IPS-18a (cell line): Measurements from ENCODE around the gene ZNF254.
"Not testable (repeated sequence)": the region's sequence is repeated elsewhere in the genome, so short reads cannot be mapped to it uniquely, and the experiment has no call there.

Source experiments
- H3K27ac ChIP-seq: one replicate; pipeline ENCODE4 v1.5.1; 2013; ENCODE audit warnings: low read length
- H3K27me3 ChIP-seq: one replicate; pipeline ENCODE4 v1.6.1; 2013; ENCODE audit warnings: mild to moderate bottlenecking, low read length; ENCODE audit not compliant: control insufficient read depth, insufficient read depth
- H3K36me3 ChIP-seq: one replicate; pipeline ENCODE4 v1.6.1; 2013; ENCODE audit warnings: low read depth, low read length; ENCODE audit not compliant: control insufficient read depth
- H3K4me1 ChIP-seq: one replicate; pipeline ENCODE4 v1.6.1; 2013; ENCODE audit warnings: low read depth, low read length; ENCODE audit not compliant: control insufficient read depth
- H3K4me3 ChIP-seq: one replicate; pipeline ENCODE4 v1.5.1; 2013; ENCODE audit warnings: low read length
- H3K9ac ChIP-seq: one replicate; pipeline ENCODE4 v1.6.1; 2013; ENCODE audit warnings: mild to moderate bottlenecking, low read length, moderate library complexity
- H3K9me3 ChIP-seq: one replicate; pipeline ENCODE4 v1.6.1; 2013; ENCODE audit warnings: low read depth, low read length; ENCODE audit not compliant: control insufficient read depth

Gene ZNF254

GRCh38 chr19:24086974-24087595 is at the start of gene ZNF254:
TSS of gene ZNF254 (plus strand) at chr19:24087187. CDS start at chr19:24087308, 121 bp downstream.
- Histone ChIP-seq H3K9me3 (no peaks in the 10 kb centered on the region), H3K4me1 (no peaks in the 10 kb centered on the region), H3K4me3 (peak within 1 kb of the TSS; percentile 69), H3K9ac (peak within 1 kb of the TSS; percentile 83), H3K27ac (peak within 1 kb of the TSS; percentile 78), H3K36me3 (no peaks in the 10 kb centered on the region), H3K27me3 (no peaks in the 10 kb centered on the region)

- Histone ChIP-seq H3K4me1 (no peaks in the 10 kb centered on the region), H3K4me3 (no peak overlapping the region), H3K27me3 (no peaks in the 10 kb centered on the region), H3K27ac (no peak overlapping the region), H3K9ac (no peak overlapping the region), H3K9me3 (no peaks in the 10 kb centered on the region), H3K36me3 (peaks cover 44% of the 10 kb centered on the region)
Measured at GRCh38 chr19:24040621-24041020, 46.4 kb upstream of the ZNF254 start.

DNA sequence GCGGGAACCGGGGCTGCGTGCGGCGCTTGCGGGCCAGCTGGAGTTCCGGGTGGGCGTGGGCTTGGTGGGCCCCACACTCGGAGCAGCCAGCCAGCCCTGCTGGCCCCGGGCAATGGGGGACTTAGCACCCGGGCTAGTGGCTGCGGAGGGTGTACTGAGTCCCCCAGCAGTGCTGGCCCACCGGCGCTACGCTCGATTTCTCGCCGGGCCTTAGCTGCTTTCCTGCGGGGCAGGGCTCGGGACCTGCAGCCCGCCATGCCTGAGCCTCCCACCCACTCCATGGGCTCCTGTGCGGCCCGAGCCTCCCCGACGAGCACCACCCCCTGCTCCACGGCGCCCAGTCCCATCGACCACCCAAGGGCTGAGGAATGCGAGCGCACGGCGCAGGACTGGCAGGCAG is 45.7 kb upstream of the ZNF254 start:
- H3K36me3 ChIP-seq: peaks cover 44% of the 10 kb centered on the region
- not testable (repeated sequence) for H3K4me1 ChIP-seq, H3K27ac ChIP-seq, H3K9ac ChIP-seq, H3K27me3 ChIP-seq, H3K9me3 ChIP-seq, H3K4me3 ChIP-seq

DNA sequence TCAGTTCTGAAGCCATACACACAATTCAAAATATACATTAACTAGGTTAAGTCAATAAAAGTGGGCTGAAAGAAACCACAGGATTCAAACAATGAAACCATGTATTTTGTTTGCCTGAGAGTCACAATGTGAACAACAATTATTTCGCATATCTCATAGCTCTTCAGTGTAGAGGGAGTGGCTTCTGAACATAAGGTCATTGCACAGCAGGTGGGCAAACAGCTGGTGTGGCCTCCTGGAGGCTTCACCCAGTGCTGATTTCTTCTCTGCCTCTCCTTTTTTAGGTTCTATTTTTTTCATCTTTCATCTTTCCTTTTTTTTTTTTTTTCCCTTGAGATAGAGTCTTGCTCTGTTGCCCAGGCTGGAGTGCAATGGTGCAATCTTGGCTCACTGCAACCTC is 40.4 kb upstream of the ZNF254 start:
- Histone ChIP-seq H3K27ac (no peak overlapping the region), H3K9me3 (no peaks in the 10 kb centered on the region), H3K27me3 (no peaks in the 10 kb centered on the region), H3K9ac (no peak overlapping the region), H3K36me3 (peaks cover 53% of the 10 kb centered on the region), H3K4me1 (no peaks in the 10 kb centered on the region), H3K4me3 (no peak overlapping the region)

DNA sequence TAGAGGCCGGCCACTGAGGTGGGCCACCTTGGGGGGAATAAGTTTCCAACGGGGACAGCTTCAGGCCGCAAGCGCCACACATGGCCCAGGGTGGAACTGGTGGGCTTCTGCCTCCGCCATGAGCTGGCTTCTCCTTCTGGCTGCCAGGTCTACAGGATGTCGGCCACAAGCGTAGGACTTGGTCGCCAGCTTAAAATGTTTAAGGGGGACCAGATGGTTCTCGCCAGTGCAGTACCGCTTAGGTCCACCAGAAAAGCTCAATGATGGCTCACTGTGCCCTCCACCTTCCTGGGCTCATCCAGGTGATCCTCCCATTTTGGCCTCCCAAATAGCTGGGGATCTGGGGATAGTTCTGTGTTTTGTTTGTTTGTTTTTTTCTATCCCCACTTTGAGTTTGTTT is 38.7 kb upstream of the ZNF254 start:
- peaks cover 62% of the 10 kb centered on the region for H3K36me3 ChIP-seq
- H3K27ac ChIP-seq: no peak overlapping the region
- no peak overlapping the region for H3K9ac ChIP-seq
- no peaks in the 10 kb centered on the region for H3K4me1 ChIP-seq
- no peaks in the 10 kb centered on the region for H3K27me3 ChIP-seq
- no peak overlapping the region for H3K4me3 ChIP-seq
- no peaks in the 10 kb centered on the region for H3K9me3 ChIP-seq

GRCh38 chr19:24049537-24049936 is 37.5 kb upstream of the ZNF254 start:
- Histone ChIP-seq H3K36me3 (peaks cover 75% of the 10 kb centered on the region), H3K27me3 (no peaks in the 10 kb centered on the region), H3K9me3 (no peaks in the 10 kb centered on the region), H3K4me1 (no peaks in the 10 kb centered on the region), H3K4me3 (no peak overlapping the region), H3K9ac (no peak overlapping the region), H3K27ac (no peak overlapping the region)

- Histone ChIP-seq H3K27me3 (no peaks in the 10 kb centered on the region), H3K4me1 (no peaks in the 10 kb centered on the region), H3K4me3 (no peak overlapping the region), H3K9me3 (no peaks in the 10 kb centered on the region), H3K27ac (no peak overlapping the region), H3K9ac (no peak overlapping the region), H3K36me3 (peaks cover 86% of the 10 kb centered on the region)
Measured at GRCh38 chr19:24051516-24051915, 35.5 kb upstream of the ZNF254 start.

- no peaks in the 10 kb centered on the region for H3K9me3 ChIP-seq
- H3K4me1 ChIP-seq: no peaks in the 10 kb centered on the region
- peaks cover 90% of the 10 kb centered on the region for H3K36me3 ChIP-seq
- no peaks in the 10 kb centered on the region for H3K27me3 ChIP-seq
- H3K27ac ChIP-seq: no peak overlapping the region
- no peak overlapping the region for H3K9ac ChIP-seq
- H3K4me3 ChIP-seq: no peak overlapping the region
Measured at GRCh38 chr19:24052811-24053210, 34.2 kb upstream of the ZNF254 start.

GRCh38 chr19:24053601-24054000 is 33.4 kb upstream of the ZNF254 start:
- Histone ChIP-seq H3K4me1 (no peaks in the 10 kb centered on the region), H3K4me3 (no peak overlapping the region), H3K36me3 (peaks cover 88% of the 10 kb centered on the region), H3K9ac (no peak overlapping the region), H3K27ac (no peak overlapping the region), H3K27me3 (no peaks in the 10 kb centered on the region), H3K9me3 (no peaks in the 10 kb centered on the region)

- H3K4me1 ChIP-seq: no peaks in the 10 kb centered on the region
- no peak overlapping the region for H3K9ac ChIP-seq
- no peak overlapping the region for H3K27ac ChIP-seq
- peaks cover 91% of the 10 kb centered on the region for H3K36me3 ChIP-seq
- H3K4me3 ChIP-seq: no peak overlapping the region
- H3K27me3 ChIP-seq: no peaks in the 10 kb centered on the region
- H3K9me3 ChIP-seq: no peaks in the 10 kb centered on the region
Measured at GRCh38 chr19:24054044-24054935, 32.7 kb upstream of the ZNF254 start.

DNA sequence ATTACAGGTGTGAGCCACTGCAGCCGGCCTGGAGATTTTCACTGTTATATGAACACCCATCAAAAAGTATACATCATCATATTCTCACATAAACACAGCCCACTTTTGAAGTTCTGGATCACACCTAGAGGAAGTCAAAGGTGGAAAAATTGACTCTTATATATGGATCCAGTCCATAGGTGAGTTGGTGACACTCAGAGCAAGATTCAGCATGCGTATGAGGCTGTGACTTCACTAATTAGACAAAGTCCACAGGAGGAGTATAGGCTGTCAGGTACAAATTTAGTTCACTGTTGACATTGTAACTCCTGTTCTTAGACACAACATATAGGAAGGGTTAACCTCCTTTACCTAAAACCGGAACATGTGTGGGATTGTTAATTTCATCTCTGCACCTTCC is 31.4 kb upstream of the ZNF254 start:
- Histone ChIP-seq H3K36me3 (peaks cover 92% of the 10 kb centered on the region), H3K27me3 (no peaks in the 10 kb centered on the region), H3K27ac (no peak overlapping the region), H3K4me3 (no peak overlapping the region), H3K9me3 (no peaks in the 10 kb centered on the region), H3K4me1 (no peaks in the 10 kb centered on the region), H3K9ac (no peak overlapping the region)

DNA sequence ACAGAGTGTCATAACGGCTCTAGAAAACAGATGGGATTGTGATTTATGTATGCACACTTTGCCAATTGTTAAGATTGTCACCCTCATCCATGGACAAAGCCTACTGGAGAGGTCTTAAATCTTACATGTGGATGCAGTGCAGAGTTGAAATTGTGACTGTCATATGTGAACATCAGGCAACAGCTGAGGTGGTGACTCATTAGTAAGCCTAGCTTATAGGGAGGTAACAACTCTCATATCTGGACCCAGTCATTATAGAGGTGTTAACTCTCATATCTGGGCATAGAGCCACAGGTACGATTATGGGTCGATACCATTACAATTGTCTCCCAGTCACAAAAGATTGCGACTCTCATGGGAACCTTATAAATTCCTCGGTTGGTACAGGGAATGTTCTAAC is 29.8 kb upstream of the ZNF254 start:
- H3K27me3 ChIP-seq: no peaks in the 10 kb centered on the region
- H3K9me3 ChIP-seq: no peaks in the 10 kb centered on the region
- peaks cover 86% of the 10 kb centered on the region for H3K36me3 ChIP-seq
- no peak overlapping the region for H3K27ac ChIP-seq
- H3K4me1 ChIP-seq: no peaks in the 10 kb centered on the region
- H3K4me3 ChIP-seq: no peak overlapping the region
- no peak overlapping the region for H3K9ac ChIP-seq
